Spleen (tissue), 11 donors: ENCODE data around the gene TM7SF3. TPM values are rescaled to one million over a fixed set of nuclear protein-coding genes. Genes with fewer than 3 reads are reported as not detected.

ENCODE experiments used
- DNase-seq: peaks from one replicate; pipeline ENCODE4 v3.0.0-alpha.2; 2020
- H3K27ac ChIP-seq, 8 donors: fragments of 200-600 bp; sonication (generic) in 7 of 8; 1 replicate in 4 of 8; 2 replicates in 4 of 8; pipeline versions ENCODE4 v1.5.0 to v1.8.0; 2016 to 2021; ENCODE audit warnings: inconsistent platforms in 4 of 8, mild to moderate bottlenecking in 4 of 8, moderate library complexity in 1 of 8
- H3K27me3 ChIP-seq, 7 donors: fragments of 200-600 bp; sonication (generic) in 6 of 7; replicated peaks in 1 of 7; 1 replicate in 4 of 7; 2 replicates in 3 of 7; pipeline versions ENCODE4 v1.5.0 to v1.8.0; 2016 to 2021; ENCODE audit warnings: inconsistent platforms in 3 of 7, mild to moderate bottlenecking in 1 of 7
- H3K36me3 ChIP-seq, 6 donors: fragments of 200-600 bp; sonication (generic) in 5 of 6; 1 replicate in 4 of 6; 2 replicates in 2 of 6; pipeline versions ENCODE4 v1.5.0 to v1.8.0; 2016 to 2021; ENCODE audit warnings: inconsistent platforms in 2 of 6
- H3K4me1 ChIP-seq, 6 donors: fragments of 200-600 bp; sonication (generic) in 5 of 6; 1 replicate in 3 of 6; 2 replicates in 3 of 6; pipeline versions ENCODE4 v1.5.0 to v1.8.0; 2016 to 2021; ENCODE audit warnings: inconsistent platforms in 3 of 6
- H3K4me3 ChIP-seq, 8 donors: fragments of 200-600 bp; sonication (generic) in 7 of 8; 1 replicate in 4 of 8; 2 replicates in 4 of 8; pipeline versions ENCODE4 v1.5.0 to v1.8.0; 2016 to 2021; ENCODE audit warnings: inconsistent platforms in 4 of 8, mild to moderate bottlenecking in 4 of 8, moderate library complexity in 2 of 8
- H3K9me3 ChIP-seq, 8 donors: fragments of 200-600 bp; sonication (generic) in 7 of 8; 1 replicate in 4 of 8; 2 replicates in 4 of 8; pipeline versions ENCODE4 v1.5.0 to v1.8.0; 2016 to 2021; ENCODE audit warnings: inconsistent platforms in 4 of 8
- CTCF ChIP-seq, 11 experiments: fragments of 200-600 bp in 7 of 11; fragments of 450-650 bp in 4 of 11; sonication (generic) in 4 of 11; IDR thresholded peaks in 8 of 11; conservative IDR thresholded peaks in 3 of 11; 1 replicate in 7 of 11; 2 replicates in 4 of 11; pipeline versions ENCODE4 v1.4.0 to v1.8.0; 2016 to 2021; ENCODE audit warnings: antibody characterized with exemption in 11 of 11, inconsistent platforms in 4 of 11, mild to moderate bottlenecking in 1 of 11
- POLR2A ChIP-seq, 3 donors: fragments of 450-650 bp; IDR thresholded peaks; one replicate each; pipeline ENCODE4 v1.5.1; 2017; ENCODE audit warnings: antibody characterized with exemption in 3 of 3, mild to moderate bottlenecking in 1 of 3
- POLR2AphosphoS5 ChIP-seq, 3 donors: sonication (generic); formaldehyde crosslinking; IDR thresholded peaks; one replicate each; pipeline ENCODE4 v1.5.1; 2017; ENCODE audit warnings: antibody characterized with exemption in 3 of 3
- WGBS, 5 donors: extraction: QIAGEN DNeasy Blood & Tissue Kit in 3 of 5; methylation state at CpG; one replicate each; pipeline versions ENCODE4 v1.1.5 to v1.1.7; 2013 to 2018; 5-methylcytosine and 5-hydroxymethylcytosine counted together
- intact Hi-C: fragments of 100-400 bp; cut with DNase I; formaldehyde crosslinking; loops from one replicate; pipeline ENCODE4 v1.15.0; 2023; ENCODE audit warnings: low total_unique reads
- polyA plus RNA-seq, 3 donors: library from polyadenylated mRNA; stranded (reverse); fragments of 200-250 nt; gene quantifications; one replicate each; pipeline ENCODE4 v1.2.1, GENCODE V29; 2013
- total RNA-seq, 7 donors: library from RNA; depleted of rRNA in 3 of 7; stranded (reverse); fragments of >200 nt in 3 of 7; fragmentation: NEBNext Ultra II Directional in 4 of 7; extraction: Animal tissue kit (Norgen Biotek cat#: 25700) in 4 of 7; gene quantifications; one replicate each; pipeline versions ENCODE4 v1.1.0 to v1.2.1, GENCODE V29; 2016 to 2021
- donor health status: healthy with polysubstance abuse.
- donor health status: DM: no; HTN: no; CAD: no; lungs with moderate emphysema.
- donor health status: DM: no; HTN: no; CAD: no.
- donor health status: Bipolar disorder and iron deficiency.
- donor health status: healthy.
- donor health status: DM: no; HTN: no; CAD: no.
- donor health status: DM: yes; HTN: yes; CAD: no.

Gene TM7SF3
- total and polyA plus RNA-seq, 10 donors: 12.2 to 88.7 (median 40.6) TPM

GRCh38 chr12:27005495-27005894, 8.7 kb downstream of the TM7SF3 start:
- no peaks in the 10 kb centered on the region for H3K9me3 ChIP-seq
- H3K27ac ChIP-seq: no peak overlapping the region
- peaks cover 5 to 98% (median 44%) of the 10 kb centered on the region in 6 donors for H3K4me1 ChIP-seq
- intact Hi-C loops: loop anchor here (10.0 kb wide), 1 partner anchor 51 kb away; no protein-coding TSS in a partner anchor
- 90 to 99% (median 96%) methylated on average over 2 of the region's 2 CpGs for WGBS, 5 donors
- TF ChIP-seq POLR2AphosphoS5 (IDR thresholded peaks at IDR 0.05) (no peak), CTCF (IDR thresholded peaks at IDR 0.05 in 8 of 11, conservative IDR thresholded peaks at IDR 0.05 in 3 of 11) (no peak), POLR2A (IDR thresholded peaks at IDR 0.05) (no peak)
- DNase-seq: no peak
- H3K27me3 ChIP-seq: no peaks in the 10 kb centered on the region
- no peak overlapping the region for H3K4me3 ChIP-seq
- peaks cover 0 to 10% (median 0%) of the 10 kb centered on the region in 6 donors for H3K36me3 ChIP-seq

GRCh38 chr12:27003421-27004381, 10.5 kb downstream of the TM7SF3 start:
- WGBS, 5 donors: 78 to 91% (median 83%) methylated on average over 6 of the region's 6 CpGs
- Histone ChIP-seq H3K36me3 (peaks cover 0 to 26% (median 2%) of the 10 kb centered on the region in 6 donors), H3K4me3 (no peak overlapping the region), H3K27ac (no peak overlapping the region), H3K27me3 (no peaks in the 10 kb centered on the region), H3K4me1 (peaks cover 5 to 83% (median 32%) of the 10 kb centered on the region in 6 donors), H3K9me3 (no peaks in the 10 kb centered on the region)
- TF ChIP-seq POLR2AphosphoS5 (IDR thresholded peaks at IDR 0.05) (no peak), CTCF (IDR thresholded peaks at IDR 0.05 in 8 of 11, conservative IDR thresholded peaks at IDR 0.05 in 3 of 11) (no peak), POLR2A (IDR thresholded peaks at IDR 0.05) (no peak)
- intact Hi-C loops: loop anchor here (10.0 kb wide), 1 partner anchor 49 kb away; no protein-coding TSS in a partner anchor
- no peak for DNase-seq

GRCh38 chr12:27002141-27002540, 12.0 kb downstream of the TM7SF3 start:
- intact Hi-C loops: loop anchor here (10.0 kb wide), 1 partner anchor 47 kb away; no protein-coding TSS in a partner anchor
- no peaks in the 10 kb centered on the region for H3K27me3 ChIP-seq
- H3K36me3 ChIP-seq: peaks cover 0 to 41% (median 6%) of the 10 kb centered on the region in 6 donors
- H3K4me3 ChIP-seq: no peak overlapping the region
- H3K4me1 ChIP-seq: peaks cover 5 to 83% (median 27%) of the 10 kb centered on the region in 6 donors
- TF ChIP-seq POLR2AphosphoS5 (IDR thresholded peaks at IDR 0.05) (no peak), POLR2A (IDR thresholded peaks at IDR 0.05) (no peak), CTCF (IDR thresholded peaks at IDR 0.05 in 8 of 11, conservative IDR thresholded peaks at IDR 0.05 in 3 of 11) (no peak)
- H3K9me3 ChIP-seq: no peaks in the 10 kb centered on the region
- WGBS, 5 donors: 72 to 98% (median 75%) methylated on average over 5 of the region's 5 CpGs
- peak overlapping the region in 3 of 8 donors; percentile 5 to 55 (median 52) for H3K27ac ChIP-seq
- no peak for DNase-seq

- Histone ChIP-seq H3K27ac (peak overlapping the region in 5 of 8 donors; percentile 5 to 55 (median 30)), H3K36me3 (peaks cover 0 to 46% (median 8%) of the 10 kb centered on the region in 6 donors), H3K27me3 (no peaks in the 10 kb centered on the region), H3K9me3 (no peaks in the 10 kb centered on the region), H3K4me1 (peaks cover 5 to 83% (median 27%) of the 10 kb centered on the region in 6 donors), H3K4me3 (no peak overlapping the region)
- no peak for DNase-seq
- WGBS, 5 donors: 53 to 63% (median 58%) methylated on average over 5 of the region's 5 CpGs
- intact Hi-C loops: loop anchor here (10.0 kb wide), 1 partner anchor 47 kb away; no protein-coding TSS in a partner anchor
- TF ChIP-seq CTCF (IDR thresholded peaks at IDR 0.05 in 8 of 11, conservative IDR thresholded peaks at IDR 0.05 in 3 of 11) (no peak), POLR2AphosphoS5 (IDR thresholded peaks at IDR 0.05) (no peak), POLR2A (IDR thresholded peaks at IDR 0.05) (no peak)
Measured at GRCh38 chr12:27001663-27002062, 12.5 kb downstream of the TM7SF3 start.
